Gastroesophageal sphincter (tissue), 3 donors: Measurements from ENCODE around the gene DCST1.

ENCODE experiments used
- POLR2A ChIP-seq, 2 donors: fragments of 450-650 bp; IDR thresholded peaks; one replicate each; pipeline ENCODE4 v1.6.1; 2017; ENCODE audit warnings: antibody characterized with exemption in 2 of 2, mild to moderate bottlenecking in 2 of 2, moderate library complexity in 1 of 2
- POLR2AphosphoS5 ChIP-seq: sonication (generic); formaldehyde crosslinking; IDR thresholded peaks from one replicate; pipeline ENCODE4 v1.6.1; 2017; ENCODE audit warnings: antibody characterized with exemption
- TF ChIP-seq, protein P1 (sequence below), 4 experiments: fragments of 200-600 bp in 2 of 4; fragments of 450-650 bp in 2 of 4; sonication (generic) in 1 of 4; IDR thresholded peaks; one replicate each; pipeline ENCODE4 v1.5.1; 2017 to 2019; ENCODE audit warnings: antibody characterized with exemption in 4 of 4, mild to moderate bottlenecking in 2 of 4, moderate library complexity in 2 of 4

DNA sequence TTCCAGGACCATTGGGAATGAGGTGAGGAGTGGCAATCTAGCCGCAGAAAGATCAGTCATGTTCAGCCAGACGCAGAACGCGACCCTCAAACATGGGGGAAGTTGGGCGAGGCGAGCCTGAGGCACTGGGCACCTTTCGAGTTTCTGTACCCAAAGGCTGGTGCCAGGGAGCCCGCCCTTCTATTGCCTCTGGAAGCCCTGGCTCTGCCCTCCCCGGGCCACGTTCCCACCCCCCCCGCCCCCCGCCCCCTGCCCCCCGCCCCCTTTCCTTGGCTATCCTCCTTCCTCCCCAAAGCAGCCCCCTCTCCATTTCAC lies 33.3 kb upstream of the DCST1 start:
- TF ChIP-seq, protein P1, sequence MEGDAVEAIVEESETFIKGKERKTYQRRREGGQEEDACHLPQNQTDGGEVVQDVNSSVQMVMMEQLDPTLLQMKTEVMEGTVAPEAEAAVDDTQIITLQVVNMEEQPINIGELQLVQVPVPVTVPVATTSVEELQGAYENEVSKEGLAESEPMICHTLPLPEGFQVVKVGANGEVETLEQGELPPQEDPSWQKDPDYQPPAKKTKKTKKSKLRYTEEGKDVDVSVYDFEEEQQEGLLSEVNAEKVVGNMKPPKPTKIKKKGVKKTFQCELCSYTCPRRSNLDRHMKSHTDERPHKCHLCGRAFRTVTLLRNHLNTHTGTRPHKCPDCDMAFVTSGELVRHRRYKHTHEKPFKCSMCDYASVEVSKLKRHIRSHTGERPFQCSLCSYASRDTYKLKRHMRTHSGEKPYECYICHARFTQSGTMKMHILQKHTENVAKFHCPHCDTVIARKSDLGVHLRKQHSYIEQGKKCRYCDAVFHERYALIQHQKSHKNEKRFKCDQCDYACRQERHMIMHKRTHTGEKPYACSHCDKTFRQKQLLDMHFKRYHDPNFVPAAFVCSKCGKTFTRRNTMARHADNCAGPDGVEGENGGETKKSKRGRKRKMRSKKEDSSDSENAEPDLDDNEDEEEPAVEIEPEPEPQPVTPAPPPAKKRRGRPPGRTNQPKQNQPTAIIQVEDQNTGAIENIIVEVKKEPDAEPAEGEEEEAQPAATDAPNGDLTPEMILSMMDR (IDR thresholded peaks at IDR 0.05): no peak
- TF ChIP-seq POLR2A (IDR thresholded peaks at IDR 0.05) (no peak), POLR2AphosphoS5 (no peak)
